GM12892 (cell line): ENCODE measurements around the gene FXYD6.

ENCODE experiments used
- POLR2A ChIP-seq: IDR thresholded peaks from 2 replicates; pipeline ENCODE4 v1.6.1; 2011; ENCODE audit warnings: low read depth, low read length, control low read depth
- POLR2AphosphoS5 ChIP-seq: IDR thresholded peaks from 2 replicates; pipeline ENCODE4 v1.6.1; 2011; ENCODE audit warnings: low read depth, low read length, control low read depth
- TAF1 ChIP-seq: IDR thresholded peaks from 2 replicates; pipeline ENCODE4 v1.6.1; 2011; ENCODE audit warnings: low read depth, mild to moderate bottlenecking, control low read depth, low read length, borderline replicate concordance

DNA sequence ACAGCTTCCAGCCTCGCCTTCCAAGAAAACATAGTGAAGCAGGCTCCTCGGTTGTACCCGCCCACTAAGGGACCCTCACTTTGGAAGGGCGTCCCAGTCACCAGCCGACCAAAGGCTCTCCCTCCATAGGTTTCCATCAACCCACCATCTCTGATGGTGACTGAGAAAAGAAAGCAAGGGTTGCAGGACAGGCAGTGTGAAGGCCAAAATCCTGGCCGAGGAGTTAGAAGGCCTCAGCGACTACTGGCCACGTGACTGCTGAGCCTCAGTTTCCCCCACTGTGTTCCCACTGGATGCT, 2.7 kb downstream of the FXYD6 start:
- no peak for TF ChIP-seq TAF1
- TF ChIP-seq POLR2AphosphoS5, result no peak
- no peak for TF ChIP-seq POLR2A
